SU-DHL-6 (cell line): ENCODE data around the gene TBL1X.

Experiments
- EZH2phosphoT487 ChIP-seq: fragments of 200-600 bp; sonication (generic), shearing (Covaris generic); conservative IDR thresholded peaks from 2 replicates; pipeline ENCODE4 v1.6.1; 2018; ENCODE audit warnings: mild to moderate bottlenecking, antibody characterized with exemption, low read length, moderate library complexity, mixed read lengths
- TF ChIP-seq, protein P1 (sequence below): fragments of 200-600 bp; sonication (generic); IDR thresholded peaks from one replicate; pipeline ENCODE4 v1.5.1; 2017; ENCODE audit warnings: antibody characterized with exemption, mild to moderate bottlenecking, low read length, moderate library complexity; ENCODE audit not compliant: insufficient read depth, poor library complexity, severe bottlenecking

GRCh38 chrX:9471571-9471985, 6.7 kb downstream of the TBL1X start:
- TF ChIP-seq EZH2phosphoT487, result no peak
- TF ChIP-seq, protein P1, sequence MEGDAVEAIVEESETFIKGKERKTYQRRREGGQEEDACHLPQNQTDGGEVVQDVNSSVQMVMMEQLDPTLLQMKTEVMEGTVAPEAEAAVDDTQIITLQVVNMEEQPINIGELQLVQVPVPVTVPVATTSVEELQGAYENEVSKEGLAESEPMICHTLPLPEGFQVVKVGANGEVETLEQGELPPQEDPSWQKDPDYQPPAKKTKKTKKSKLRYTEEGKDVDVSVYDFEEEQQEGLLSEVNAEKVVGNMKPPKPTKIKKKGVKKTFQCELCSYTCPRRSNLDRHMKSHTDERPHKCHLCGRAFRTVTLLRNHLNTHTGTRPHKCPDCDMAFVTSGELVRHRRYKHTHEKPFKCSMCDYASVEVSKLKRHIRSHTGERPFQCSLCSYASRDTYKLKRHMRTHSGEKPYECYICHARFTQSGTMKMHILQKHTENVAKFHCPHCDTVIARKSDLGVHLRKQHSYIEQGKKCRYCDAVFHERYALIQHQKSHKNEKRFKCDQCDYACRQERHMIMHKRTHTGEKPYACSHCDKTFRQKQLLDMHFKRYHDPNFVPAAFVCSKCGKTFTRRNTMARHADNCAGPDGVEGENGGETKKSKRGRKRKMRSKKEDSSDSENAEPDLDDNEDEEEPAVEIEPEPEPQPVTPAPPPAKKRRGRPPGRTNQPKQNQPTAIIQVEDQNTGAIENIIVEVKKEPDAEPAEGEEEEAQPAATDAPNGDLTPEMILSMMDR, result no peak
